ENCODE measurements around the gene DNAI4. TPM values are rescaled to one million over a fixed set of nuclear protein-coding genes. Genes with fewer than 3 reads are reported as not detected.

The DNAI4 gene
- total and polyA plus RNA-seq, 2 of the 8 experiments (the other 6 are each of a cell fraction or from before 2014, with no cell fraction given), result 0.32 to 2.1 TPM

DNA sequence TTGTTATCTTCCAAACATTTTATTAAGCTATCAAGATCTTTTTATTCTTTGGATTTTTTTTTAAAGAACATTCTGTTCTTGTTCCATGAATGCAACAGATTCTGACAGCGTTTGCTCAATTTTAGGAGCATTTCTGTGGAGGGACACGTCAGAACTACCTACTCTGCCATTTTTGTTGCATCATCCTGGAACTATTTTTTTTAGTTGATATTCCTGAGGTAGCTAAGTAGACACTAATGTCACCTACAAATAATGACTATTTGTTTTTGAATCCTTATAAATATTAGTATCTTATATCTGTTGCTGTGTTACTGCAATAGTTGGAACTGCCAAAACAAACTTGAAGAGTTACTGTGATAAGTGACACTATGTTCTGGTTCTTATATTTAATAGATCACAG is 57.2 kb downstream of the DNAI4 start (continued):
- no peak for TF ChIP-seq GABPA (IDR thresholded peaks at IDR 0.05; ENCODE audit: borderline replicate concordance, insufficient read depth, low read length)

All from H1 (cell line).